SIG-M5 treated with dmso at 0.1 percent for 504 hours (cell line): ENCODE data around the gene F11R.
"Not testable (repeated sequence)": the region's sequence is repeated elsewhere in the genome, so short reads cannot be mapped to it uniquely, and the experiment has no call there.

Source experiments
- DNase-seq: peaks from one replicate; lab custom pipeline; 2025; ENCODE audit not compliant: unreplicated experiment; lab: John Stamatoyannopoulos, UW

The F11R gene

GRCh38 chr1:161044908-161045735 lies 24.2 kb upstream of the F11R start:
- peak; percentile 99 for DNase-seq

GRCh38 chr1:161044535-161044907 lies 23.6 kb upstream of the F11R start:
- DNase-seq: peak; percentile 71

- no peak for DNase-seq
Measured at GRCh38 chr1:161039546-161039945, 18.6 kb upstream of the F11R start.

GRCh38 chr1:161039154-161039545 lies 18.2 kb upstream of the F11R start:
- no peak for DNase-seq

GRCh38 chr1:161038523-161039153 lies 17.7 kb upstream of the F11R start, which contains the start of gene TSTD1:
Gene TSTD1 (minus strand): TSS chr1:161038964. CDS start chr1:161038889, 75 bp downstream.
- DNase-seq: peak; percentile 19

GRCh38 chr1:161037661-161038522 lies 16.9 kb upstream of the F11R start:
- no peak for DNase-seq

- no peak for DNase-seq
Measured at GRCh38 chr1:161033751-161034150, 12.8 kb upstream of the F11R start.

GRCh38 chr1:161032409-161032808 lies 11.5 kb upstream of the F11R start:
- DNase-seq: no peak

- DNase-seq: no peak
Measured at GRCh38 chr1:161031874-161032273, 10.9 kb upstream of the F11R start.

GRCh38 chr1:161029466-161029865 lies 8.5 kb upstream of the F11R start:
- not testable (repeated sequence) for DNase-seq

GRCh38 chr1:161026954-161027353 lies 6.0 kb upstream of the F11R start:
- not testable (repeated sequence) for DNase-seq

- DNase-seq: not testable (repeated sequence)
Measured at GRCh38 chr1:161022432-161022831, 1.5 kb upstream of the F11R start.

- no peak for DNase-seq
Measured at GRCh38 chr1:161021970-161022353, 1.0 kb upstream of the F11R start.

GRCh38 chr1:161021165-161021969 lies 415 bp upstream of the F11R start:
- DNase-seq: peak; percentile 98

- peak; percentile 42 for DNase-seq
Measured at GRCh38 chr1:161019751-161020495, 1.0 kb downstream of the F11R start.

GRCh38 chr1:161019111-161019660 lies 1.8 kb downstream of the F11R start:
- DNase-seq: peak; percentile 42

- DNase-seq: no peak
Measured at GRCh38 chr1:161018631-161018930, 2.4 kb downstream of the F11R start.

- no peak for DNase-seq
Measured at GRCh38 chr1:161017756-161018630, 3.0 kb downstream of the F11R start.

- not testable (repeated sequence) for DNase-seq
Measured at GRCh38 chr1:161017181-161017580, 3.8 kb downstream of the F11R start.
